CD4-positive, alpha-beta T cell (primary cell): ENCODE data around the gene PEX3. TPM values are rescaled to one million over a fixed set of nuclear protein-coding genes. Genes with fewer than 3 reads are reported as not detected.

Experiments
- ATAC-seq: fragments of 200-7000 bp; cut with Tn5 transposase; one replicate; pipeline ENCODE4 v1.10.0; 2022; ENCODE audit warnings: mild to moderate bottlenecking; ENCODE audit not compliant: poor library complexity
- CTCF ChIA-PET: fragments of 350-600 bp; sonication (Branson Sonifier 250); formaldehyde crosslinking; loops from one replicate; lab custom pipeline; 2021; ENCODE audit warnings: antibody characterized with exemption, inconsistent platforms; lab: Charles Lee
- POLR2A ChIA-PET: fragments of 350-600 bp; sonication (Branson Sonifier 250); formaldehyde crosslinking; loops from one replicate; lab custom pipeline; 2021; ENCODE audit warnings: antibody characterized with exemption, inconsistent platforms; lab: Charles Lee
- DNase-seq, 14 experiments: peaks; one replicate each; pipeline ENCODE4 v3.0.0-alpha.2; 2013 to 2020; ENCODE audit warnings: mixed read lengths in 2 of 14
- H3K27ac ChIP-seq, 2 donors: one replicate each; pipeline versions ENCODE4 v1.5.1 to v1.7.0; 2013; ENCODE audit warnings: low read length in 2 of 2, low read depth in 1 of 2, mild to moderate bottlenecking in 1 of 2
- H3K27me3 ChIP-seq, 2 experiments: 1 replicate in 1 of 2; 2 replicates in 1 of 2; pipeline versions ENCODE4 v1.6.1 to v1.7.0; 2013; ENCODE audit warnings: low read length in 2 of 2, control low read depth in 1 of 2, mild to moderate bottlenecking in 1 of 2, moderate library complexity in 1 of 2; ENCODE audit not compliant: insufficient read depth in 2 of 2, control insufficient read depth in 1 of 2
- H3K36me3 ChIP-seq: one replicate; pipeline ENCODE4 v1.6.1; 2013; ENCODE audit warnings: low read length, control low read depth; ENCODE audit not compliant: insufficient read depth
- H3K4me1 ChIP-seq: one replicate; pipeline ENCODE4 v1.6.1; 2013; ENCODE audit warnings: low read length, control low read depth; ENCODE audit not compliant: insufficient read depth
- H3K4me3 ChIP-seq: one replicate; pipeline ENCODE4 v1.5.1; 2013; ENCODE audit warnings: mild to moderate bottlenecking, low read length, moderate library complexity
- H3K9me3 ChIP-seq, 2 experiments: 1 replicate in 1 of 2; 2 replicates in 1 of 2; pipeline versions ENCODE4 v1.6.1 to v1.7.0; 2013; ENCODE audit warnings: low read length in 2 of 2, mild to moderate bottlenecking in 2 of 2, control low read depth in 1 of 2, moderate library complexity in 1 of 2; ENCODE audit not compliant: control insufficient read depth in 1 of 2, insufficient read depth in 1 of 2
- H3K27ac Mint-ChIP-seq: one replicate; pipeline ENCODE4 v1.8.0; 2020; ENCODE audit warnings: mixed read lengths
- H3K27me3 Mint-ChIP-seq: one replicate; pipeline ENCODE4 v1.8.0; 2021; ENCODE audit warnings: mixed read lengths
- H3K36me3 Mint-ChIP-seq: one replicate; pipeline ENCODE4 v1.8.0; 2021; ENCODE audit warnings: low read depth, mixed read lengths
- H3K4me1 Mint-ChIP-seq: one replicate; pipeline ENCODE4 v1.8.0; 2021; ENCODE audit warnings: low read depth, mixed read lengths
- H3K4me3 Mint-ChIP-seq: one replicate; pipeline ENCODE4 v1.8.0; 2020; ENCODE audit warnings: mild to moderate bottlenecking, mixed read lengths
- H3K9me3 Mint-ChIP-seq: one replicate; pipeline ENCODE4 v1.8.0; 2020; ENCODE audit warnings: mixed read lengths
- intact Hi-C, 2 experiments: fragments of 100-400 bp; cut with DNase I in 1 of 2; cut with micrococcal nuclease in 1 of 2; formaldehyde crosslinking; loops; one replicate each; pipeline versions ENCODE4 v1.15.1 to v1.9.0; 2023 to 2025; cut with DNase I, micrococcal nuclease
- total RNA-seq, 174 experiments: library from RNA in 2 of 174; stranded (reverse) in 2 of 174; gene quantifications; one replicate each; pipeline ENCODE4 v1.2.3 and lab custom pipeline; 2021 to 2026
- TF ChIP-seq, protein P1 (sequence below): fragments of 200-600 bp; IDR thresholded peaks from one replicate; pipeline ENCODE4 v1.8.0; 2022; ENCODE audit warnings: antibody characterized with exemption, mild to moderate bottlenecking

PEX3 gene
- total RNA-seq, 2 experiments from 2014 or later, result 7.3 to 9.7 TPM

DNA sequence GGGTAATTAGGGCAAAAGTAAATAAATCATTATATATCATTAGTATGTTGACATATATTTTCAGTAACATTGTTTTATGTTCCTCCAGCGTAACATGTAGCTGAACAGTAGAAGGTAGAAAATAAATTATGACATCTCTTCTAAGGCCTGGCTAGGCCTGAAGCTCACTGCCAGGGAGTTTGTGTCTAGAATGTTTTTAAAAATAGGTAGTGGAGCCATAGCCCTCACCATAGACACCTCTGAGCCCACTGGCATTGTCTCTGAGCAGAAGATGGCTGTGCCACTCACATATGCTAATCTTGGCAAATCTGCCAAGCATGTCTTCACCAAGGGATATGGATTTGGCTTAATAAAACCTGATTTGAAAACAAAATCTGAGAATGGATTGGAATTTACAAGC lies 39.6 kb downstream of the PEX3 start:
- no peaks in the 10 kb centered on the region for H3K27me3 Mint-ChIP-seq
- TF ChIP-seq, protein P1, sequence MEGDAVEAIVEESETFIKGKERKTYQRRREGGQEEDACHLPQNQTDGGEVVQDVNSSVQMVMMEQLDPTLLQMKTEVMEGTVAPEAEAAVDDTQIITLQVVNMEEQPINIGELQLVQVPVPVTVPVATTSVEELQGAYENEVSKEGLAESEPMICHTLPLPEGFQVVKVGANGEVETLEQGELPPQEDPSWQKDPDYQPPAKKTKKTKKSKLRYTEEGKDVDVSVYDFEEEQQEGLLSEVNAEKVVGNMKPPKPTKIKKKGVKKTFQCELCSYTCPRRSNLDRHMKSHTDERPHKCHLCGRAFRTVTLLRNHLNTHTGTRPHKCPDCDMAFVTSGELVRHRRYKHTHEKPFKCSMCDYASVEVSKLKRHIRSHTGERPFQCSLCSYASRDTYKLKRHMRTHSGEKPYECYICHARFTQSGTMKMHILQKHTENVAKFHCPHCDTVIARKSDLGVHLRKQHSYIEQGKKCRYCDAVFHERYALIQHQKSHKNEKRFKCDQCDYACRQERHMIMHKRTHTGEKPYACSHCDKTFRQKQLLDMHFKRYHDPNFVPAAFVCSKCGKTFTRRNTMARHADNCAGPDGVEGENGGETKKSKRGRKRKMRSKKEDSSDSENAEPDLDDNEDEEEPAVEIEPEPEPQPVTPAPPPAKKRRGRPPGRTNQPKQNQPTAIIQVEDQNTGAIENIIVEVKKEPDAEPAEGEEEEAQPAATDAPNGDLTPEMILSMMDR, result no peak
- H3K4me3 Mint-ChIP-seq, result no peak overlapping the region
- H3K9me3 ChIP-seq, result no peaks in the 10 kb centered on the region
- no peak overlapping the region for H3K27ac Mint-ChIP-seq
- H3K36me3 ChIP-seq, result peaks cover 1% of the 10 kb centered on the region
- no peak for DNase-seq
- no peaks in the 10 kb centered on the region for H3K9me3 Mint-ChIP-seq
- H3K4me3 ChIP-seq, result no peak overlapping the region
- H3K36me3 Mint-ChIP-seq, result peaks cover 15% of the 10 kb centered on the region
- intact Hi-C loops, result no loop called here
- no peaks in the 10 kb centered on the region for H3K4me1 ChIP-seq
- ATAC-seq, result no peak
- H3K4me1 Mint-ChIP-seq, result no peaks in the 10 kb centered on the region
- ChIA-PET CTCF (no interaction called here), POLR2A (no interaction called here)
- H3K27ac ChIP-seq, result no peak overlapping the region
- no peaks in the 10 kb centered on the region for H3K27me3 ChIP-seq

- Histone ChIP-seq H3K36me3 (no peaks in the 10 kb centered on the region), H3K27ac (no peak overlapping the region), H3K4me1 (no peaks in the 10 kb centered on the region), H3K27me3 (no peaks in the 10 kb centered on the region), H3K9me3 (no peaks in the 10 kb centered on the region), H3K4me3 (no peak overlapping the region)
- ATAC-seq (no peak), DNase-seq (no peak)
- Mint-ChIP-seq H3K9me3 (no peaks in the 10 kb centered on the region), H3K4me1 (no peaks in the 10 kb centered on the region), H3K36me3 (peaks cover 12% of the 10 kb centered on the region), H3K27ac (no peak overlapping the region), H3K4me3 (no peak overlapping the region), H3K27me3 (no peaks in the 10 kb centered on the region)
- CTCF ChIA-PET, result no interaction called here
- POLR2A ChIA-PET, result no interaction called here
- TF ChIP-seq, protein P1, result no peak
- intact Hi-C loops, result no loop called here
These were observed 40.2 kb downstream of the PEX3 start for GRCh38 chr6:143490775-143491174.

DNA sequence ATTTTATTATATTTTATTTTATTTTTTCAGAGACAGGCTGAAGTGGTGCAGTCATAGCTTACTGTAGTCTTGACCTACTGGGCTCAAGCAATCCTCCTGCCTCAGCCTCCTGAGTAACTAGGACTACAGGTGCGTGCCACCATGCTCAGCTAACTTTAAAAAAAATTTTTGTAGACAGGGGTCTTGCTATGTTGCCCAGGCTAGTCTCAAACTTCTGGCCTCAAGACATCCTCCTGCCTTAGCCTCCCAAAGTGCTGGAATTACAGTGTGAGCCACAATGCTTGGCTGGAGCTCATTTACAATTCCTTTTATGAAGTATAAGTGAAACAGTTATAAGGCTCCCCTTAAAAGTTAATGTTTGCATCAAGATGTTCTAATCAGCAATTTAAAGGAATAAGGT lies 46.4 kb downstream of the PEX3 start:
- Histone ChIP-seq H3K36me3 (peaks cover 3% of the 10 kb centered on the region), H3K4me1 (peaks cover 7% of the 10 kb centered on the region), H3K27me3 (no peaks in the 10 kb centered on the region), H3K9me3 (no peaks in the 10 kb centered on the region), H3K4me3 (no peak overlapping the region), H3K27ac (no peak overlapping the region)
- H3K4me1 Mint-ChIP-seq, result peaks cover 16% of the 10 kb centered on the region
- POLR2A ChIA-PET, result interaction anchor here (1.1 kb wide), 1 partner anchor 15 kb away, joined by 3 read pairs; the partner anchor contains the start of gene FUCA2
- no peaks in the 10 kb centered on the region for H3K36me3 Mint-ChIP-seq
- ATAC-seq (no peak), DNase-seq (no peak)
- TF ChIP-seq, protein P1, result no peak
- intact Hi-C loops, result no loop called here
- H3K27me3 Mint-ChIP-seq, result no peaks in the 10 kb centered on the region
- H3K9me3 Mint-ChIP-seq, result no peaks in the 10 kb centered on the region
- CTCF ChIA-PET, result interaction anchor here (1.2 to 1.8 kb wide), 3 partner anchors 14 to 78 kb away, joined by 3 to 4 read pairs (median 3); partner anchors contain the start of gene FUCA2
- no peak overlapping the region for H3K27ac Mint-ChIP-seq
- no peak overlapping the region for H3K4me3 Mint-ChIP-seq
